GM12878 (cell line): ENCODE data around the gene UQCRC1. TPM values are rescaled to one million over a fixed set of nuclear protein-coding genes. Genes with fewer than 3 reads are reported as not detected.

ENCODE experiments used
- ATAC-seq: fragments of 200-7000 bp; cut with Tn5 transposase; 3 replicates; pipeline ENCODE4 v1.9.1; 2020; ENCODE audit warnings: mild to moderate bottlenecking, moderate library complexity
- BruUV-seq: library from RNA; stranded (reverse); fragments of 400-500 nt; replicated peaks from 2 replicates; lab custom pipeline; 2021; lab: Mats Ljungman, UMichigan
- CTCF ChIA-PET: fragments of 300-600 bp; sonication (Branson Sonifier 250); formaldehyde crosslinking; extraction: SDS; loops from one replicate; lab custom pipeline; 2021; ENCODE audit warnings: inconsistent platforms; lab: Yijun Ruan, JAX
- POLR2A ChIA-PET: fragments of 350-600 bp; formaldehyde crosslinking; extraction: SDS; loops from one replicate; lab custom pipeline; 2021; ENCODE audit warnings: inconsistent platforms; lab: Charles Lee
- RAD21 ChIA-PET: fragments of 300-600 bp; sonication (Branson Sonifier 250); formaldehyde crosslinking; loops from one replicate; lab custom pipeline; 2023; ENCODE audit warnings: antibody characterized with exemption; ENCODE audit not compliant: unreplicated experiment; lab: Charles Lee
- SMC1A ChIA-PET: fragments of 300-600 bp; sonication (Branson Sonifier 250); formaldehyde crosslinking; loops from one replicate; lab custom pipeline; 2023; ENCODE audit not compliant: unreplicated experiment, uncharacterized antibody; lab: Charles Lee
- DNase-seq: peaks from one replicate; pipeline ENCODE4 v3.0.0-alpha.2; 2011; ENCODE audit warnings: low read depth, low spot score
- FAIRE-seq: peaks from 3 replicates; lab custom pipeline; 2011; peaks lifted over from hg19 to GRCh38; lab: Jason Lieb, UNC
- H2AFZ ChIP-seq: 2 replicates; pipeline ENCODE4 v1.6.0; 2011; ENCODE audit warnings: low read depth, low read length, control low read depth; ENCODE audit not compliant: control insufficient read depth
- H3K27ac ChIP-seq: 2 replicates; pipeline ENCODE4 v1.5.1; 2011; ENCODE audit warnings: control low read depth; ENCODE audit not compliant: control insufficient read depth, insufficient read depth
- H3K27me3 ChIP-seq, 2 experiments: replicated peaks in 1 of 2; 2 replicates each; pipeline versions ENCODE4 v1.6.0 to v1.6.1; 2011; ENCODE audit warnings: low read length in 1 of 2; ENCODE audit not compliant: control insufficient read depth in 2 of 2, insufficient read depth in 2 of 2
- H3K36me3 ChIP-seq, 2 experiments: 2 replicates each; pipeline ENCODE4 v1.5.1; 2011; ENCODE audit warnings: low read length in 1 of 2; ENCODE audit not compliant: control insufficient read depth in 2 of 2, insufficient read depth in 2 of 2
- H3K4me1 ChIP-seq: 2 replicates; pipeline ENCODE4 v1.6.1; 2011; ENCODE audit warnings: mild to moderate bottlenecking, low read length, moderate library complexity, mixed read lengths; ENCODE audit not compliant: control insufficient read depth, insufficient read depth
- H3K4me2 ChIP-seq: 2 replicates; pipeline ENCODE4 v1.6.0; 2011; ENCODE audit warnings: control low read depth; ENCODE audit not compliant: control insufficient read depth, insufficient read depth
- H3K4me3 ChIP-seq: fragments of 200-600 bp; sonication (generic); 2 replicates; pipeline ENCODE4 v1.5.1; 2016
- H3K79me2 ChIP-seq: 2 replicates; pipeline ENCODE4 v1.6.0; 2011; ENCODE audit warnings: low read length; ENCODE audit not compliant: control insufficient read depth, insufficient read depth
- H3K9ac ChIP-seq: 2 replicates; pipeline ENCODE4 v1.8.0; 2011; ENCODE audit warnings: low read length, control low read depth, mixed read lengths; ENCODE audit not compliant: control insufficient read depth, insufficient read depth
- H3K9me3 ChIP-seq: replicated peaks from 3 replicates; pipeline ENCODE4 v1.5.1; 2011; ENCODE audit warnings: mild to moderate bottlenecking, low read length; ENCODE audit not compliant: control insufficient read depth, insufficient read depth
- H4K20me1 ChIP-seq: 2 replicates; pipeline ENCODE4 v1.6.0; 2011; ENCODE audit not compliant: control insufficient read depth, insufficient read depth
- CBX3 ChIP-seq: fragments of 200-600 bp; sonication (generic); IDR thresholded peaks from 2 replicates; pipeline ENCODE4 v1.6.1; 2016; ENCODE audit warnings: low read depth, borderline replicate concordance
- CBX5 ChIP-seq: sonication (generic); IDR thresholded peaks from 2 replicates; pipeline ENCODE4 v1.6.1; 2016; ENCODE audit warnings: low read depth, moderate library complexity, mild to moderate bottlenecking, inconsistent platforms
- FOXM1 ChIP-seq: IDR thresholded peaks from 2 replicates; pipeline ENCODE4 v1.6.1; 2012; ENCODE audit warnings: low read depth, mild to moderate bottlenecking, inconsistent platforms, low read length, moderate library complexity
- GABPA ChIP-seq: IDR thresholded peaks from 2 replicates; pipeline ENCODE4 v1.6.1; 2014; ENCODE audit warnings: antibody characterized with exemption, low read depth, mild to moderate bottlenecking, inconsistent platforms
- NR2C2 ChIP-seq: IDR thresholded peaks from 2 replicates; pipeline ENCODE4 v1.6.1; 2011; ENCODE audit warnings: borderline replicate concordance, low read depth; ENCODE audit not compliant: control insufficient read depth, insufficient read length
- PML ChIP-seq: IDR thresholded peaks from 2 replicates; pipeline ENCODE4 v1.6.1; 2012; ENCODE audit warnings: low read length, inconsistent platforms
- SMAD1 ChIP-seq: fragments of 450-650 bp; IDR thresholded peaks from 2 replicates; pipeline ENCODE4 v1.6.1; 2018; ENCODE audit warnings: mild to moderate bottlenecking, low read depth; ENCODE audit not compliant: partially characterized antibody
- SP1 ChIP-seq: IDR thresholded peaks from one replicate; pipeline ENCODE4 v1.6.1; 2011; ENCODE audit warnings: low read depth, low read length
- ZNF207 ChIP-seq: fragments of 450-650 bp; IDR thresholded peaks from 2 replicates; pipeline ENCODE4 v1.6.1; 2014; ENCODE audit warnings: antibody characterized with exemption, mild to moderate bottlenecking, borderline replicate concordance
- ZNF384 ChIP-seq: IDR thresholded peaks from 2 replicates; pipeline ENCODE4 v1.6.1; 2012; ENCODE audit warnings: low read depth, mild to moderate bottlenecking, low read length, improper control_type of control experiment, borderline replicate concordance
- ZNF687 ChIP-seq: fragments of 450-650 bp; IDR thresholded peaks from 2 replicates; pipeline ENCODE4 v1.6.1; 2017; ENCODE audit warnings: mild to moderate bottlenecking, moderate library complexity
- WGBS: methylation state at CpG from one replicate; pipeline ENCODE4 v1.1.6; 2016; ENCODE audit warnings: low lambda C conversion rate; ENCODE audit not compliant: insufficient replicate concordance, insufficient coverage; ENCODE audit errors: missing lambda C conversion rate; 5-methylcytosine and 5-hydroxymethylcytosine counted together
- in situ Hi-C: fragments of 300-500 bp; cut with MboI; formaldehyde crosslinking; loops from 9 replicates; pipeline ENCODE4 v1.14.3; 2018; ENCODE audit warnings: mixed read lengths
- intact Hi-C: fragments of 100-400 bp; cut with micrococcal nuclease; formaldehyde crosslinking; loops from one replicate; pipeline ENCODE4 v1.14.2; 2022; ENCODE audit not compliant: unreplicated experiment
- polyA plus RNA-seq, 11 experiments: library from polyadenylated mRNA; depleted of rRNA in 4 of 11; unstranded in 6 of 11; stranded (reverse) in 5 of 11; fragments of >200 nt; fragmentation: Nextera tagmentation in 4 of 11; fragmentation: Illumina TruSeq in 1 of 11; extraction: Ambion mirVana in 4 of 11; extraction: Trizol in 1 of 11; gene quantifications; 1 replicate in 1 of 11; 2 replicates in 10 of 11; pipeline versions ENCODE4 v1.2.1 to v1.2.3, GENCODE V29; 2011 to 2016; ENCODE audit warnings: inconsistent platforms in 2 of 11, missing spikeins in 2 of 11, low read depth in 1 of 11
- total RNA-seq, 4 experiments: library from RNA; depleted of rRNA in 3 of 4; stranded (reverse); fragments of >200 nt in 3 of 4; fragmentation: Illumina TruSeq in 1 of 4; extraction: Trizol in 1 of 4; gene quantifications; 2 replicates each; pipeline versions ENCODE4 v1.2.1 to v1.2.3, GENCODE V29; 2013 to 2021
- TF ChIP-seq, protein P1 (sequence below): IDR thresholded peaks from 2 replicates; pipeline ENCODE4 v1.6.1; 2011; ENCODE audit warnings: mild to moderate bottlenecking, low read depth, low read length, moderate library complexity; ENCODE audit not compliant: insufficient replicate concordance
- TF ChIP-seq, protein P2 (sequence below): fragments of 450-650 bp; IDR thresholded peaks from 2 replicates; pipeline ENCODE4 v1.6.1; 2017; ENCODE audit warnings: antibody characterized with exemption, mild to moderate bottlenecking, moderate library complexity
- TF ChIP-seq, protein P3 (sequence below): IDR thresholded peaks from 2 replicates; pipeline ENCODE4 v1.6.1; 2012; ENCODE audit warnings: low read depth, low read length, improper control_type of control experiment

The UQCRC1 gene
- total and polyA plus RNA-seq, 10 of the 15 experiments (the other 5 are each of a cell fraction or from before 2014, with no cell fraction given): 116 to 426 (median 228) TPM

GRCh38 chr3:48601622-48601994, 7.8 kb downstream of the UQCRC1 start:
- Histone ChIP-seq H3K9me3 (no peaks in the 10 kb centered on the region), H3K4me2 (no peak overlapping the region), H3K36me3 (peaks cover 40 to 50% of the 10 kb centered on the region in 2 experiments), H3K4me3 (no peak overlapping the region), H3K27me3 (no peaks in the 10 kb centered on the region), H3K27ac (no peak overlapping the region), H3K9ac (no peak overlapping the region), H3K4me1 (no peaks in the 10 kb centered on the region; the same call in 1 of the 2 replicates), H3K79me2 (no peaks in the 10 kb centered on the region), H2AFZ (no peak overlapping the region), H4K20me1 (peaks cover 4% of the 10 kb centered on the region; the same call in 1 of the 2 replicates)
- ATAC-seq (no peak), DNase-seq (no peak), FAIRE-seq (no peak)
- BruUV-seq: no TSS peak
- ChIA-PET RAD21 (interaction anchor here (0.7 kb wide), 1 partner anchor 491 kb away, joined by 3 read pairs; no protein-coding TSS in a partner anchor), CTCF (no interaction called here), POLR2A (interaction anchor here (1.1 kb wide), 1 partner anchor 19 kb away, joined by 3 read pairs; no protein-coding TSS in a partner anchor), SMC1A (no interaction called here)
- no peak for TF ChIP-seq ZNF384
- no peak for TF ChIP-seq CBX5
- TF ChIP-seq ZNF207: no peak
- no peak for TF ChIP-seq ZNF687
- no peak for TF ChIP-seq GABPA
- TF ChIP-seq, protein P1, sequence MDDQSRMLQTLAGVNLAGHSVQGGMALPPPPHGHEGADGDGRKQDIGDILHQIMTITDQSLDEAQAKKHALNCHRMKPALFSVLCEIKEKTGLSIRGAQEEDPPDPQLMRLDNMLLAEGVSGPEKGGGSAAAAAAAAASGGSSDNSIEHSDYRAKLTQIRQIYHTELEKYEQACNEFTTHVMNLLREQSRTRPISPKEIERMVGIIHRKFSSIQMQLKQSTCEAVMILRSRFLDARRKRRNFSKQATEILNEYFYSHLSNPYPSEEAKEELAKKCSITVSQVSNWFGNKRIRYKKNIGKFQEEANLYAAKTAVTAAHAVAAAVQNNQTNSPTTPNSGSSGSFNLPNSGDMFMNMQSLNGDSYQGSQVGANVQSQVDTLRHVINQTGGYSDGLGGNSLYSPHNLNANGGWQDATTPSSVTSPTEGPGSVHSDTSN: no peak
- TF ChIP-seq NR2C2: no peak
- TF ChIP-seq PML: no peak
- TF ChIP-seq FOXM1: no peak
- TF ChIP-seq, protein P2, sequence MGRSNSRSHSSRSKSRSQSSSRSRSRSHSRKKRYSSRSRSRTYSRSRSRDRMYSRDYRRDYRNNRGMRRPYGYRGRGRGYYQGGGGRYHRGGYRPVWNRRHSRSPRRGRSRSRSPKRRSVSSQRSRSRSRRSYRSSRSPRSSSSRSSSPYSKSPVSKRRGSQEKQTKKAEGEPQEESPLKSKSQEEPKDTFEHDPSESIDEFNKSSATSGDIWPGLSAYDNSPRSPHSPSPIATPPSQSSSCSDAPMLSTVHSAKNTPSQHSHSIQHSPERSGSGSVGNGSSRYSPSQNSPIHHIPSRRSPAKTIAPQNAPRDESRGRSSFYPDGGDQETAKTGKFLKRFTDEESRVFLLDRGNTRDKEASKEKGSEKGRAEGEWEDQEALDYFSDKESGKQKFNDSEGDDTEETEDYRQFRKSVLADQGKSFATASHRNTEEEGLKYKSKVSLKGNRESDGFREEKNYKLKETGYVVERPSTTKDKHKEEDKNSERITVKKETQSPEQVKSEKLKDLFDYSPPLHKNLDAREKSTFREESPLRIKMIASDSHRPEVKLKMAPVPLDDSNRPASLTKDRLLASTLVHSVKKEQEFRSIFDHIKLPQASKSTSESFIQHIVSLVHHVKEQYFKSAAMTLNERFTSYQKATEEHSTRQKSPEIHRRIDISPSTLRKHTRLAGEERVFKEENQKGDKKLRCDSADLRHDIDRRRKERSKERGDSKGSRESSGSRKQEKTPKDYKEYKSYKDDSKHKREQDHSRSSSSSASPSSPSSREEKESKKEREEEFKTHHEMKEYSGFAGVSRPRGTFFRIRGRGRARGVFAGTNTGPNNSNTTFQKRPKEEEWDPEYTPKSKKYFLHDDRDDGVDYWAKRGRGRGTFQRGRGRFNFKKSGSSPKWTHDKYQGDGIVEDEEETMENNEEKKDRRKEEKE: no peak
- TF ChIP-seq CBX3: no peak
- TF ChIP-seq, protein P3, sequence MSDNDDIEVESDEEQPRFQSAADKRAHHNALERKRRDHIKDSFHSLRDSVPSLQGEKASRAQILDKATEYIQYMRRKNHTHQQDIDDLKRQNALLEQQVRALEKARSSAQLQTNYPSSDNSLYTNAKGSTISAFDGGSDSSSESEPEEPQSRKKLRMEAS: no peak
- TF ChIP-seq SP1: no peak
- TF ChIP-seq SMAD1: no peak
- in situ Hi-C loops: no loop called here
- 69% methylated on average over 2 of the region's 2 CpGs for WGBS
- intact Hi-C loops: no loop called here
